GM12872 (cell line): ENCODE data around the gene CMIP.

Source experiments
- CTCF ChIP-seq: IDR thresholded peaks from 3 replicates; pipeline ENCODE4 v1.5.1; 2011; ENCODE audit warnings: low read depth, mild to moderate bottlenecking, low read length, moderate library complexity; ENCODE audit not compliant: insufficient read depth

Gene CMIP

GRCh38 chr16:81544700-81545271 is 100.2 kb downstream of the CMIP start:
- no peak for TF ChIP-seq CTCF

- TF ChIP-seq CTCF = no peak
Measured at GRCh38 chr16:81545470-81546250, 101.1 kb downstream of the CMIP start.

- TF ChIP-seq CTCF = no peak
Measured at GRCh38 chr16:81546781-81547180, 102.2 kb downstream of the CMIP start.

DNA sequence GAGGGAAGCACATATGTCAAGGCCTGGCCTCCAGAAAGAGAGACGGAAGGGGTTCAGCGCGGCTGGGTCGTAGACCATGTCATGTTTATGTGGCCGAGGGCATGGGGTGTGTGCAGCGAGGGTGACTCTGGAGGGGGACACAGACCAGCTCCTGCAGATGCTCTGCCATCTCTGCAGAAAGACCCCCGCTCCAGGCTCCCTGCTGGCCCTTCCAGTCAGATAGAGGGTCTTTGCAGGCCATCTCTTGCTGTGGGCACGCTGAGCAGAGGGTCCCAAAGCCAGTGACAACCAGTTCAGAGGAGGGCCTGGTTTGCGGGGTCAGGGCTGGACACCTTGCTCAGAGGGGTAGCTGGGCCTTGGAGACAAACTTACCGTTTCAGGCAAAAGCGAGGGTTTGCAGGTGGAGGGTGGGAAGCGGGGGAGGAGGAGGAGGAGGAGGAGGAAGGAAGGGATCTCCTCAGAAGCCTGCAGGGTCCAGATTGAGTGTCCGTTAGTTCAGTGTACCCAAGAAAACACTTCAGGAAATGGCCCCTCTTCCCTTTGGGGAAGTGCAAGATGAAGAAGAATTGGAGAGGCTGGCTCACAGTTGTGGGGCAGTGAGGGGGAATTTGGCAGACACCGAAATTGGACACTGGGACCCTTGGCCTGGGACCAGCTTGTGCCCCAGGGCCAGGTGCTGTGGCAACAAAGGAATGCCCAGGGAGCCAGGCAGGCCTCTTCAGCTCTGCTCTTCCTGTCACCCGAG is 102.8 kb downstream of the CMIP start:
- no peak for TF ChIP-seq CTCF

DNA sequence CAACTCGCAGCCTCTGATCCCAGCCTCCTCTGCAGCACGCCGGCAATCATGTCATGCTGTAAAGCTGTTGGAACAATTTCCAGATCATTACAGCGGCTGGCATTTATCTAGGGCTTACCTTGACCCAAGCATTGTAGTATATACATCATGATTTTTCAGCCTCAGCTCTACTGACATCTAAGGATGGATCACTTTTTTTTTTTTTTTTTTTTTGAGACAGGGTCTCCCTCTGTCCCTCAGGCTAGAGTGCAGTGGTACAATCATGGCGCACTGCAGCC is 103.3 kb downstream of the CMIP start:
- TF ChIP-seq CTCF = no peak

- TF ChIP-seq CTCF = no peak
Measured at GRCh38 chr16:81548551-81548875, 103.9 kb downstream of the CMIP start.

- no peak for TF ChIP-seq CTCF
Measured at GRCh38 chr16:81548876-81549546, 104.4 kb downstream of the CMIP start.
